GM12864 (cell line): Measurements from ENCODE around the gene ATE1.

ENCODE experiments used
- DNase-seq: peaks from one replicate; pipeline ENCODE4 v3.0.0-alpha.2; 2011; ENCODE audit warnings: low read depth
- H3K4me3 ChIP-seq: 2 replicates; pipeline ENCODE4 v1.5.1; 2011; ENCODE audit warnings: mild to moderate bottlenecking, low read depth, low read length, control low read depth
- TF ChIP-seq, protein P1 (sequence below): IDR thresholded peaks from 2 replicates; pipeline ENCODE4 v1.5.1; 2011; ENCODE audit warnings: low read depth, mild to moderate bottlenecking, moderate library complexity, low read length, control low read depth, inconsistent platforms; ENCODE audit errors: missing control alignments

ATE1 gene

DNA sequence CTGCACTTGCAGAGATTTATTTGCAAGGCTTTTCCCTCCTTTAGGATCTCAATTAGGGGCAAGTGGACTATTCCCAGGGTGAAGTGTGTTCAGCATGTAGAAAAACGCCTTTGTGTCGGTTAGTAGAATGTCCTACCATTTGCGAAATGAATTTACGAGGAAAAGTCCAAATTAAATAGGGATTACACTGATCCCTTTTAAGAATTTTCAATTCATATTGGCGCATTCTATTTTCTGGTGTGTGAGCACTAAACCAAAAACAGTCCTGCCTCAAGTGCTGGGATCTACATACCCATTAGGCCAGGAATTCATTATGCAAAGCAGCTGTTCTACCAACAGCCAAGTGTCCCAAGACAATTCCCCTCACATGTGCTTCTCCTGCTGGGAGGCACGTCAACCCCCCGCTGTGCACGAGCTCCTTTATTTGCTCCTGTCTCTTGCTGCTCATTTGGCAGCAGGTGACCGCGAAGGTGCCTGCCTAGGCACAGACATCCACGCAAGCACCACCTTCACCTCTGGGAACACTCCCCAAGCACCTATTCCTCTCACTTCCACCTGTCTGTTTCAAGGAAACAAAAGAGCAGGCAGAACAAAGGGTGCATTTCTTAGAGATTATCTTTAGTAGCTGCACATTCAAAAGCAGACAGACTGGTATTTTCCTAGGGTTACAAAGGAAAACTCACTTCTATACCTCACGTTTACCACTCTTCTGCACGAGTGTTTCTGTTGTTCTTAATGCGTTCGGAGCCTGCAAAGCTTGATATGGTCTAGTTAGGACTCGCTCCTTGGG is 195.0 kb downstream of the ATE1 start:
- no peak overlapping the region for H3K4me3 ChIP-seq
- TF ChIP-seq, protein P1, sequence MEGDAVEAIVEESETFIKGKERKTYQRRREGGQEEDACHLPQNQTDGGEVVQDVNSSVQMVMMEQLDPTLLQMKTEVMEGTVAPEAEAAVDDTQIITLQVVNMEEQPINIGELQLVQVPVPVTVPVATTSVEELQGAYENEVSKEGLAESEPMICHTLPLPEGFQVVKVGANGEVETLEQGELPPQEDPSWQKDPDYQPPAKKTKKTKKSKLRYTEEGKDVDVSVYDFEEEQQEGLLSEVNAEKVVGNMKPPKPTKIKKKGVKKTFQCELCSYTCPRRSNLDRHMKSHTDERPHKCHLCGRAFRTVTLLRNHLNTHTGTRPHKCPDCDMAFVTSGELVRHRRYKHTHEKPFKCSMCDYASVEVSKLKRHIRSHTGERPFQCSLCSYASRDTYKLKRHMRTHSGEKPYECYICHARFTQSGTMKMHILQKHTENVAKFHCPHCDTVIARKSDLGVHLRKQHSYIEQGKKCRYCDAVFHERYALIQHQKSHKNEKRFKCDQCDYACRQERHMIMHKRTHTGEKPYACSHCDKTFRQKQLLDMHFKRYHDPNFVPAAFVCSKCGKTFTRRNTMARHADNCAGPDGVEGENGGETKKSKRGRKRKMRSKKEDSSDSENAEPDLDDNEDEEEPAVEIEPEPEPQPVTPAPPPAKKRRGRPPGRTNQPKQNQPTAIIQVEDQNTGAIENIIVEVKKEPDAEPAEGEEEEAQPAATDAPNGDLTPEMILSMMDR = no peak
- no peak for DNase-seq

DNA sequence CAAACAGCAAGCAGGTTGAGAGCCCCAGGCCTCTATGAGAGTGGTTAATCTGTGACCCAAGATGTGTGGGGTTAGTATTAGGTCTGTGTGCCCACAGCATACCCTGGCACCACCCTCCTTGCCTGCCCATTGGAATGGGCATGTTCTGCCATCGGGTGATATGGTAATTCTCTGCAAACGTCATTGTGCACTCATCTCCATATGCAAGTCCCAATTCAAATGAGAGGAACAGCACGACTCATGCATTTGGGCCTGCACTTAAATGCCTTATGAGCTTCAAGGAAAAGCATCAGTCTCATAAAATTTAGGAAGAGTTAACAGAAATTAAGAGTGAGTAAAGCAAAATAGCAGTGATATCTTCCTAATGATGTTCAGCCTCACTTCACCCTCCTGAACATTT is 195.7 kb downstream of the ATE1 start:
- no peak overlapping the region for H3K4me3 ChIP-seq
- DNase-seq = no peak
- TF ChIP-seq, protein P1 = no peak

DNA sequence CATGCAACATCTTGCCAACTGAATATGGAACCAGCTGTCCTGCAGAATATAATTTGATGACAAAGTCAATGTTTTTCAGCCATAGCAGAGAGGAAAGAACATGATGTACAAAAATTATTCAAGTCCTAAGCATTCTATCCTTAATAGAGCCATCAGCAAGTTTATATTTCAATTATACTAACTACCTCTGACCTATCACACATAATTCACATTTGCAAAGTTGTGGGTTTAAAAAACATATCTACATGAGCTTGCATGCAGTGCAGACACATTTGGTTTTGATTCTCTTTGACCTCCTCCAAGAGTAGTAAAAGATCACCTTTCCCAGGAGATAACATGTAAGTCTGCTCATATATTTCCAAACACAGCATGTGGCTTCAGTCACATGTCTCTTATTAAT is 203.5 kb downstream of the ATE1 start:
- TF ChIP-seq, protein P1 = no peak
- no peak overlapping the region for H3K4me3 ChIP-seq
- no peak for DNase-seq

DNA sequence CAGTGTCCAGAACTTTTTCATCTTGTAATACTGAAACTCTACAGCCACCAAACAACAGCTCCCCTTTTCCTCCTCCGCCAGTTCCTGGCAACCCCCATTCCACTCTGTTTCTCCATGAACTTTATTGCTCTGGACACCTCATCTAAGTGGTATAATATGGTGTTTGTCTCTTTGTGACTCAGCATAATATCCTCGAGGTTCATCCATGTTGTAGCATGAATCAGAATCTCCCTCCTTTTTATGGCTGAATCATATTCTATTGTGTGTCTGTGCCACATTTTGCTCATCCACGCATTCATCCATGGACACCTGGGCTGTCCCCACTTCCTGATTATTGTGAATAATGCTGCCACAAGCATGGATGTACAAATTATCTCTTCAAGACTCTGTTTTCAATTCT is 205.2 kb downstream of the ATE1 start:
- TF ChIP-seq, protein P1 = no peak
- no peak for DNase-seq
- H3K4me3 ChIP-seq = no peak overlapping the region

DNA sequence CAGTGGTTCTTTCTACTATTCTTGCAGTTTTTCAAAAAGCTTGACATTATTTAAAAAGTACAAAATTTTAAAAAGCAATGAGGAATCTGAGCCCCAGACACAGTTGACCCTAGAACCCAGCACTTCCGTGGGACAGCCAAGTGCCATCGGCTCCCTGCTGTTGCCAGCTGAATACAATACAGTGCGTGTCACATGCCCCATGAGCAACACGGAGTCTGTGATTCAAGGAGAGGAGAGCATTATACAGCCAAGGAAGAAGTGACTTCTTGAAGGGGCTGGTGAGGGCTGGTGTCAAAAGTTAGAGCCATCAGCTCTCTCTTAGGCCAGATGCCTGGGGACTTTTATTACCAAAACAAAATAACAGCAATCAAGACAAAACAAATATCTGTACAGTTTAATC is 206.6 kb downstream of the ATE1 start:
- no peak for DNase-seq
- TF ChIP-seq, protein P1 = no peak
- no peak overlapping the region for H3K4me3 ChIP-seq

DNA sequence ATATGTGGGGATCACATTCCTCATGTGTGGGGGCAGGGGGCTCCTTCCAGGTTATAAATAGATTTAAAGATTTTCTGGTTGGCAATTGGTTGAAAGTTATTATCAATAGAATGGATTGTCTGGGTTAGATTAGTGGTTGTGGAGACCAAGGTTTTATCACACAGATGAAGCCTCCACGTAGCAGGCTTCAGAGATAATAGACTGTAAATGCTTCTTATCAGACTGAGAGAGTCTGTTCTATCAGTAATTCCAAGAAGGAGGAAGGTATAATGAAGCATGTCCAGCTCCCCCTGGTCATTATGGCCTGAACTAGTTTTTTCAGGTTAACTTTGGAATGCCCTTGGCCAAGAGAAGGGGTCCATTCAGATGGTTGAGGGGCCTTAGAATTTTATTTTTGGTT is 211.9 kb downstream of the ATE1 start:
- no peak for DNase-seq
- H3K4me3 ChIP-seq = no peak overlapping the region
- TF ChIP-seq, protein P1 = no peak

DNA sequence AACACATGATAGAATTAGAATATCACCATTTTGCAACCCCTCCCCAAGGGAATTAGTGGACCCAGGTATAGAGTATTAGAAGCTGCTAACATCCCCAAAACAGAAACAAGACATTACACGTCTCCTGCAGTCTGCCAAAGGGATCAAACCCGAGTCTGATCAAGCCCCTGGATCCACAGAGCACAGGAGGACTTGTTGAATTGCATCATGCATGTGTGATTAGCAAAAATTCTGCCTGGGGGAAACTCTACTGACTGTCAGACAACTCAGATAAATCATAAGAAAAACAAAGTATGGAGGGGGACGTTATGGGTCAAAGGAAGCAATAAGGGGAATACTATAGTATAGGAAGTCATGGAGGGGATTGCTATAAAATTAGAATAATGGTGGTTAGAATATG is 212.8 kb downstream of the ATE1 start:
- no peak for DNase-seq
- H3K4me3 ChIP-seq = no peak overlapping the region
- TF ChIP-seq, protein P1 = no peak
